VCaP (cell line): ENCODE data around the gene CAPNS2.

Experiments
- H3K27ac ChIP-seq: fragments of 450-650 bp; 2 replicates; pipeline ENCODE4 v1.5.1; 2017
- CTCF ChIP-seq: fragments of 450-650 bp; conservative IDR thresholded peaks from 2 replicates; pipeline ENCODE4 v1.5.1; 2017; ENCODE audit warnings: mild to moderate bottlenecking, moderate library complexity

CAPNS2 gene

DNA sequence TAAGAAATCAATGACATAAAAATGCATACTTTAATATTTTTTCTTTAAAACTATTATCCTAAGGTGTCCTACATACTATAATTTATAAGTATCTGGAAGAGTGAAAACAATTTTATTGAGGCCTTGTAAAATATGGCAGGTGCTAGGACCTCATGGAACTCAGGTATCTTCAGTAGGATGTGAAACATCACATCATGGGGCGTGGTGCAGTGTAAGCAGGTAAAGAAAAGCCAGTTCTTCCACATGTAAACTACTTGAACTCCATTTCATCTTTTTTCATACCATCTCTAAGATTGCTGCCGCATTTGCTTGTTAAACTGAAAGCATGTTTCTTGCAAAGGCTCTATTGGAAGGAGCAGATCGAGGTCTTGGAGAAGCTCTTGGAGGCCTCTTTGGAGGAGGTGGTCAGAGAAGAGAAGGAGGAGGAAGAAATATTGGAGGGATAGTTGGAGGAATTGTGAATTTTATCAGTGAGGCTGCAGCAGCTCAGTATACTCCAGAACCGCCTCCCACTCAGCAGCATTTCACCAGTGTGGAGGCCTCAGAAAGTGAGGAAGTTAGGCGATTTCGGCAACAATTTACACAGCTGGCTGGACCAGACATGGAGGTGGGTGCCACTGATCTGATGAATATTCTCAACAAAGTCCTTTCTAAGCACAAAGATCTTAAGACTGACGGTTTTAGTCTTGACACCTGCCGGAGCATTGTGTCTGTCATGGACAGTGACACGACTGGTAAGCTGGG, at the start of gene CAPNS2:
TSS of gene CAPNS2 (plus strand) at position 253 of the 744 bp plus-strand sequence. CDS start at position 326, 73 bp downstream.
- H3K27ac ChIP-seq = no peak within 1 kb of the TSS

DNA sequence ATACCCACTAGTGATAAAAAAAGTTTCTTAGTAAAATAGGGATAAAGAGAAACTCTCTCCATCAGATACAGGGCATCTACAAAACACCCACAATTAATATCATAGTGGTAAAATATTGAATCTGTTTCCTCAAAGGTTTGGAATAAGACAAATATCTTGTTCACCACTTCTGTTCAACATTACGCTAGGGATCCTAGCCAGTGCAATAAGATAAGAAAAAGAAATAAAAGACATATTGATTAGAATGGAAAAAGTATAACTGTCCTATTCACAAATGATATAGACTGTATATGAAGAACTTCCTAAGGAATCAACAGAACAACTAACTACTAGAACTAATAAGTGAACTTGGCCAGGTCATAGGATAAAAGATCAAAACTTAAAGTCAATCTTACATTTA, 44.7 kb upstream of the CAPNS2 start:
- no peak overlapping the region for H3K27ac ChIP-seq
- no peak for TF ChIP-seq CTCF

More for the DNA sequence above, at the start of gene CAPNS2:
- no peak for TF ChIP-seq CTCF

DNA sequence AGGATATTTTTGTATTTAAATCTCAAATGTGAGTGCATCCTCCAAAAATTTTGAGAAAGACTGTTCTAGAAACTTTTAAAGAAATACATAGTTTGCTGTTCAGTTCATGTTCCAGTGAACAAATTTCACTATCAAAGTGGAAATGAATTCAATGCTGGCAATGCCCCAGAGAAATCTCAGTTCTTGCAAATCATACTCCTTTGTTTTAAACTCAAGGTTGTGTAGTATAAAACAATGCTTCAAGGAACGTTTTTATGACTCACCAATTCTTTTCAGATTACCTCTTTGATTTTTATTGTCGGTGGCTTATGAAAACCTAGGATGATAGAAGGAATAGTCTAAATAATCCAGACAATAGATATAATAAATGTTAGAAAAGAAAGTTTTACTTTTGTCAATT, 40.0 kb upstream of the CAPNS2 start:
- H3K27ac ChIP-seq = no peak overlapping the region
- no peak for TF ChIP-seq CTCF

GRCh38 chr16:55527885-55528284, 38.6 kb upstream of the CAPNS2 start:
- H3K27ac ChIP-seq = no peak overlapping the region
- TF ChIP-seq CTCF = no peak

DNA sequence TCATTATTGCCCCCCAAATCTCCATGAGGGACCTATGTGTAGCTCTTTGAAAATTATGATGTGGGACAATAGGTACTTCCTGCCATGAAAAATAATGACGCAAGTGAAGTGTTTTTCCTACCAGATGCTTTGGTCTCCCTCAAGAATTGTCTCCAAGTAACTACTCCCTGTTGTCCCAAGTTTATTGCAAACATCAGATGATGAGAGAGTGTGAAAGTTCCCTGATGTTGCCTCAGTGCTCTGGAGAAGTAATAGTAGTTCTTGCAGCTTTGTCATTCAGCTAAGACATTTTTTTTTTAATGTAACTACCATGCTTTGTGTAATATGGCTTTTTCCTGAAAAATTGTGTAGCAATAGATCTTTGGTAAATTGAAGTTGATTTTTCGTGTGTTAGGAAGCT, 37.5 kb upstream of the CAPNS2 start:
- TF ChIP-seq CTCF = no peak
- no peak overlapping the region for H3K27ac ChIP-seq

DNA sequence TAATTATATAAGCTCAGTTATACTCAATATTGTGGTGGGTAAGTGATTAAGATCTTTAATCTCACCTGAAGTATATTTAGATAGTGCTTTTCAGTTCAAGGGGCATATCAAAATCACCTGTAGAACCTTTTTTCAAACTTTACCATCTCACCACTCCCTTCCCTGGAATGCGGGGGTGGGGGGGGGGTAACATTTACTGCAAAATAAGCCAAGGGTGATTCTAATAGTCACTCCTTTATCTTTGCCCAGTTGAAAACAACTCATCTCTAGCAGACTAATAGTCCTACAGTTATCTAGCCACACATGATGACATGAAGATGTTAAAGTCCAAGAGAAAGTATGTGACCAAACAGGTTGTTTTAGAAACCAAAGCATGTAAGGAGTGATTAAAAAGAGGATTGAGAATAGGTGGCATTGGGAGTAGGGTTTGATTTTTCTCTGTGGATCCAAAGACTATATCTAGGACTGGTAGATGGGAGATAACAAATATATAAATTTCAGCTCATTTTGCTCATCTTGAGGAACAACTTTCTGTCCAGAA, 36.1 kb upstream of the CAPNS2 start:
- no peak overlapping the region for H3K27ac ChIP-seq
- no peak for TF ChIP-seq CTCF

- no peak for TF ChIP-seq CTCF
- H3K27ac ChIP-seq = no peak overlapping the region
Measured at GRCh38 chr16:55532227-55532626, 34.3 kb upstream of the CAPNS2 start.
